Thymus (tissue), 11 donors: ENCODE measurements around the gene STXBP6. TPM values are rescaled to one million over a fixed set of nuclear protein-coding genes. Genes with fewer than 3 reads are reported as not detected.
"Not testable (repeated sequence)": the region's sequence is repeated elsewhere in the genome, so short reads cannot be mapped to it uniquely, and the experiment has no call there.

Experiments used
- DNase-seq, 9 donors: peaks; one replicate each; pipeline ENCODE4 v3.0.0-alpha.2; 2013; ENCODE audit warnings: low spot score in 9 of 9, low read depth in 6 of 9, missing footprints in 1 of 9
- H3K27ac ChIP-seq, 2 donors: one replicate each; pipeline ENCODE4 v1.5.1; 2013; ENCODE audit warnings: control low read depth in 1 of 2, low read depth in 1 of 2, low read length in 1 of 2, mild to moderate bottlenecking in 1 of 2, moderate library complexity in 1 of 2
- H3K27me3 ChIP-seq, 2 donors: one replicate each; pipeline ENCODE4 v1.5.1; 2013; ENCODE audit warnings: low read length in 1 of 2; ENCODE audit not compliant: control insufficient read depth in 2 of 2, insufficient read depth in 1 of 2
- H3K36me3 ChIP-seq, 2 donors: one replicate each; pipeline ENCODE4 v1.5.1; 2013; ENCODE audit warnings: low read length in 1 of 2, mild to moderate bottlenecking in 1 of 2, moderate library complexity in 1 of 2; ENCODE audit not compliant: control insufficient read depth in 2 of 2, insufficient read depth in 2 of 2
- H3K4me1 ChIP-seq, 2 donors: one replicate each; pipeline ENCODE4 v1.5.1; 2013; ENCODE audit warnings: low read length in 2 of 2; ENCODE audit not compliant: control insufficient read depth in 2 of 2, insufficient read depth in 2 of 2
- H3K4me3 ChIP-seq, 2 donors: one replicate each; pipeline ENCODE4 v1.5.1; 2013; ENCODE audit warnings: low read length in 2 of 2, control low read depth in 1 of 2, mild to moderate bottlenecking in 1 of 2
- H3K9me3 ChIP-seq, 2 donors: one replicate each; pipeline ENCODE4 v1.5.1; 2013; ENCODE audit warnings: low read length in 1 of 2, mild to moderate bottlenecking in 1 of 2; ENCODE audit not compliant: control insufficient read depth in 2 of 2, insufficient read depth in 1 of 2
- WGBS: extraction: QIAGEN DNeasy Blood & Tissue Kit; methylation state at CpG from one replicate; pipeline ENCODE4 v1.1.7; 2013; 5-methylcytosine and 5-hydroxymethylcytosine counted together
- polyA plus RNA-seq: library from polyadenylated mRNA; stranded (reverse); fragments of 200-250 nt; gene quantifications from one replicate; pipeline ENCODE4 v1.2.3, GENCODE V29; 2013
- total RNA-seq: library from RNA; stranded (reverse); fragments of 120-200 nt; gene quantifications from one replicate; pipeline ENCODE4 v1.2.4, GENCODE V29; 2013
- donor health status: healthy.

Gene STXBP6
- total and polyA plus RNA-seq, 2 donors = 6.9 to 8.3 TPM

DNA sequence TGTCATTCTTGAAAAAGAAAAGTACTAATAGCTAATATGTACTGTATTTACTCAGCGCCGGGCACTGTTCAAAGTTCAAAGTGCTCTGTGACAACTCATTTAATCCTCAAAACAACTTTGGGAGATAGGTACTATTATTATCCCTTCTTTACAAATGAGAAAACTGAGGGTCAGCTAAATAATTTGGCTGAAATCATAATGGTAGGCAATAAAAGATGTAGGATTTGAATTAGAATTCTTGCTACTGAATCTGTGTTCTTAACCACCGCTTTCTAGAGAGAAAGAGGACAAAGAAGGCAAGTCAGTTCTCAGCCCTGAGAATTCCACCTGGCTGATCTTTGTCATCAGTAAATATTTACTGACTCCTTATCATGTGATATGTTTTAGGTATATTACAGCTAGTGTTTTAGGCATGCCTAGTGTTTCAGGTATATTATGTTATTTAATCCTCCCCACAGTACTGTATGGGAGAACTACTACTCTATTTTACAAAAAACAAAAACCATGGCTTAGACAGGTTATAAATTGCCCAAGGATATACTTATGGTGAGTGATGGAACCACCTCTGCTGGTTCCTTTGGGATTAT lies 210.2 kb downstream of the STXBP6 start:
- 98% methylated on average over 3 of the region's 3 CpGs for WGBS
- Histone ChIP-seq H3K4me1 (peaks cover 0 to 2% of the 10 kb centered on the region in 2 donors), H3K27ac (peak overlapping the region in 1 of 2 donors; percentile 44), H3K9me3 (no peaks in the 10 kb centered on the region), H3K27me3 (no peaks in the 10 kb centered on the region), H3K36me3 (no peaks in the 10 kb centered on the region), H3K4me3 (no peak overlapping the region)
- DNase-seq = no peak

DNA sequence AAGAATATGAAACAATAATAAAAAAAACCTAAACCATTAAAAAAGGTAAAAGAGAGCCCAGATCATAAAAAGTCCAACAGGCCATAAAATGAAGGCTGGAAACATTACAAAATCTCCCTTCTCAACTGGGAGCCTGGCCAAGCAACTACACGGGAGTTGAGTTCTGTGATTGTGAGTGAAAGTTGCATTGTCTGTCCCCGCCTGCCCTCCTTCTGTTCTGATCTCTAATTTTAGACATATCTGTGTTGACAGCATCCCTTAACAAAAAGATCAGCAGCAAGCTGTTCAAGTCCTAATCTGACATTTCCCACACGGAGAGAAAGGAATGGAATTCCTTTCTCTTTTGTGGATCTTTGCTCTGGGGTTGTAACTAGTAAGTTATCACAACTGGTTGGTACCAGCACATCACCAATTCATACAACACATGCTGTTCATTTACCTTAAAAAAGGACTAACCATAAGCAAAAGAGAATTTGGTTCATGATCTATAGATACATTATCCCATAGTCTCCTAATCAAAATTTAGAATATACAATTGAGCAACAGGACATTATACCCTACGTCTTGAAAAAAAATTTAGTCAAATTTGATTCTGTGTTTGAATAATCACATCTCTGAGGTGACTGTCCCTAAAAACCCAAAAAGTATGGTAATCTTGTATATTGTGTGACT lies 210.9 kb downstream of the STXBP6 start:
- H3K27ac ChIP-seq = peak overlapping the region in 1 of 2 donors; percentile 39
- no peaks in the 10 kb centered on the region for H3K36me3 ChIP-seq
- 80% methylated on average over 4 of the region's 4 CpGs for WGBS
- H3K4me1 ChIP-seq = peaks cover 0 to 2% of the 10 kb centered on the region in 2 donors
- peak in 1 of 9 donors; percentile 16 for DNase-seq
- H3K4me3 ChIP-seq = no peak overlapping the region
- H3K27me3 ChIP-seq = no peaks in the 10 kb centered on the region
- H3K9me3 ChIP-seq = no peaks in the 10 kb centered on the region

DNA sequence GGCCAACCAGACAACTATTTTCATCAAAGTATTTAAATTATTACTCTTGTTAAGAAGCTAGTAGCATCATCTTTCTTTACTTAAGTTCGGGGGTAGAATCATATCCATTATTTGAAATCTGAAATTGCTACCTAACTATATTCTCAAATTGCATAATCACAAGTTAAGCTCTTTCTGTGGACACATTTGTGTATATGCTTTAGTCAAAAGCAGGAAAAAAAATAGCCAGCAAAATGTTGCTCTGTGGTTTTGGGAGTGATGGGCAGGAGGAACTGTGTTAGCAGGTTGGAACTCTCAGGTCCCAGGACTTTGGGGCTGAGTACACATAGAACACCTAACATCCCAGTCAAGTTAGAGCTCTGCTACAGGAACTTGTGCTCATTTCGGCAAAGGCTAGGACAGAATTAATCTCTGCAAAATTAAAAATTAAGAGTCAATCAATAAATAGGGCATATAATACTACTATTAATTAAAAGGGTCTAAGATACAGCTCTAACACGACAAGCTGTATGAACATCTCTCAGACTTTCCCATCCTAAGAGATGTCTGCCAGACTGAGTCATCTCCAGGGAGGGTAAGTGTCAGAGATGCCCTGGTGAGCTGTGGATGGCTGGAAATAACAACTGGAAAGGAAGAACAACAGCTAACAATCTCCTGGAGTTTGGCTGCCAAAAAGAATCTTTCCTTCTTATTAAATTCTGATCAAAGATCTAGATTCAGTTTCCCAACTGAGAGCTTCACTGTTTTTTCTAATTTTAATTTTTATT lies 212.5 kb downstream of the STXBP6 start:
- no peaks in the 10 kb centered on the region for H3K27me3 ChIP-seq
- no peak overlapping the region for H3K4me3 ChIP-seq
- no peaks in the 10 kb centered on the region for H3K9me3 ChIP-seq
- no peak for DNase-seq
- H3K27ac ChIP-seq = no peak overlapping the region
- no peaks in the 10 kb centered on the region for H3K36me3 ChIP-seq
- WGBS = 76% methylated on average over 3 of the region's 3 CpGs
- H3K4me1 ChIP-seq = peaks cover 0 to 2% of the 10 kb centered on the region in 2 donors

DNA sequence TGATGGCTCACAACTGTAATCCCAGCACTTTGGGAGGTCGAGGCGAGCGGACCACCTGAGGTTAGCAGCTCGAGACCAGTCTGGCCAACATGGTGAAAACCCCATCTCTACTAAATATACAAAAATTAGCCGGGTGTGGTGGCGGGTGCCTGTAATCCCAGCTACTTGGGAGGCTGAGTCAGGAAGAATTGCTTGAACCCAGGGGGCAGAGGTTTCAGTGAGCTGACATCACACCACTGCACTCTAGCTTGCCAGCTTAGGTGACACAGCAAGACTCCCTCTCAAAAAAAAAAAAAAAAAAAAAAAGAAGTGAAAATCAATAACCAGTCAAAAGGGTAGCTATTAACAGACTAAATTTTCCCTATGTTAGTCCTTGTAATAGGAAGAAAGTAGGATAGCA lies 213.6 kb downstream of the STXBP6 start:
- H3K27ac ChIP-seq, H3K27me3 ChIP-seq, DNase-seq, H3K4me3 ChIP-seq, H3K4me1 ChIP-seq, H3K36me3 ChIP-seq, H3K9me3 ChIP-seq: not testable (repeated sequence)
- 97% methylated on average over 6 of the region's 6 CpGs for WGBS

DNA sequence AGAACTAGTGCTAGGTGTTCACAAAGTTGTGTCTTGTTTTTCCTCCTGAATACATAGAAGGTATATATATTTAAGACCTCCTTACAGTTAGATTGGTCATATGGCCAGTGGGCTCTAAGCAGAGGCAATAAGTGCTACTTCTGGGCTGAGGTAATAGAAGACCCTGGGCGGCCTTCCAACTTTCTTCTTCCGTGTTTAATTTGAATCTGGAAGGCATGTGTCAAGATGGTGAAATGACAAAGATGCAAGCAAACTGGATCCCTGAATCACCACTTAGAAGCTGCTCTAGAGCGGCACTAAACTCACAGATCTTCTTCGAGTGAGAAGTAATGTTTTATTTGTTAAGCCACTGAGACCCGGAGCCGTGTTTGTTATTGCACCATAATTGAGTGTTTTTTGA lies 215.0 kb downstream of the STXBP6 start:
- Histone ChIP-seq H3K4me3 (no peak overlapping the region), H3K4me1 (no peaks in the 10 kb centered on the region), H3K27ac (no peak overlapping the region), H3K36me3 (no peaks in the 10 kb centered on the region), H3K27me3 (no peaks in the 10 kb centered on the region), H3K9me3 (no peaks in the 10 kb centered on the region)
- 97% methylated on average over 6 of the region's 6 CpGs for WGBS
- DNase-seq = no peak

DNA sequence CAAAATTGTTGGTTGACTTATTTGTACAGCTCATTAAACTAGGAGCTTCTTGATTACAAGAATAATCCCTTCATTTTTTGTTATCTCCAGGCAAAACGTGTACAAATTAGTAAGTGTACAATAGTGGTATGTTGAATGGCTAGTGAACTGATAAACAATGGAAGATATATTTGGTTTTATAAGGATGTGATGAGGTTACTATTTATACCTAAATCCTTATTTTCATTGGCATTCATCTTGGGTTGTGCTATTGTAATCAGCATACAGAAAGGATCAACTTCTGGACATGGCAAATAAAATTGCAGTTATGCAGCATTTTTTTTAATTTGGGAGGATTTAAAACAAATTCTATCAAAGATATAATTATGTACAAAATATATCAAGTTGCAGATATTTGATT lies 216.6 kb downstream of the STXBP6 start:
- H3K27me3 ChIP-seq = no peaks in the 10 kb centered on the region
- H3K9me3 ChIP-seq = no peaks in the 10 kb centered on the region
- H3K27ac ChIP-seq = no peak overlapping the region
- 91% methylated on average over 1 of the region's 1 CpG for WGBS
- no peaks in the 10 kb centered on the region for H3K36me3 ChIP-seq
- no peak for DNase-seq
- H3K4me1 ChIP-seq = no peaks in the 10 kb centered on the region
- H3K4me3 ChIP-seq = no peak overlapping the region

DNA sequence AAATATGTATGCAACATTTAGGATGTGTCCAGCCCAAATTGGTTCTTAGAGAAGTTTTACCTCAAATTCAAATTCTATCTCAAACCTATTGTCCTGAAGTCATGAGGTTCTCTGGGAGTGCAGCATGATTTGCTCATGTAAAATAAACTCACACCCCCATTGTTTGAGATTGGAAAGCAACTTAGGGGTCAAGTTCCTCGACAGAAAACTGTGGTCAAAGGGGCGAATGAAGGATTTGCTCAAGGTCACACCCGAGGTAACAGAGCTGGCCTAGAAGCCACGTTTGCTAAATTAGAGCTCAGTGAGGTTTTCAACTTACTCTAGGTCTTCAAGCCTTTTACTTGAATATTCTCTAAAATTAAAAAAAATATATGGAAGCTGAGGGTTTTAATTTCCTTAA lies 218.3 kb downstream of the STXBP6 start:
- 93% methylated on average over 4 of the region's 4 CpGs for WGBS
- H3K27me3 ChIP-seq = no peaks in the 10 kb centered on the region
- H3K4me3 ChIP-seq = no peak overlapping the region
- H3K27ac ChIP-seq = no peak overlapping the region
- no peaks in the 10 kb centered on the region for H3K9me3 ChIP-seq
- no peaks in the 10 kb centered on the region for H3K4me1 ChIP-seq
- no peaks in the 10 kb centered on the region for H3K36me3 ChIP-seq
- DNase-seq = no peak

DNA sequence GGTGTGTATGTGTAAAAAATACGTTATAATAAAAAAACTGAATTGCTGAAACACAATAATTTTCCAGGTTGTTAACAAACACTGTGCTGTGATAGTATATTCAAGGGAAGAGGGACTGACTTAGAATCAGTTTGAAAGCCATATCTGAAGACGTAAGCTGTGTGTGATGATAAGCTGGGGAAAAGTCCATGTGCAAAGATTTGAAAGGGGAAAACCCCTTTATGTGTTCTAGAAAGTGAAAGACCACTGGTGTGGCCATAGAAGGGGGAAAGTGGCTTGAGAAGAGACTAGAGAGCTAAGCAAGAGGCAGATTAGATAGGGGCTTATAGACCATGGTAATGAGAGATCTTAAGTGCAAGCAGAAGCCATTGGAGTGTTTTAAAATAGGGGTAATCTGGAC lies 220.1 kb downstream of the STXBP6 start:
- Histone ChIP-seq H3K27me3 (no peaks in the 10 kb centered on the region), H3K27ac (no peak overlapping the region), H3K9me3 (no peaks in the 10 kb centered on the region), H3K36me3 (no peaks in the 10 kb centered on the region), H3K4me1 (no peaks in the 10 kb centered on the region), H3K4me3 (no peak overlapping the region)
- DNase-seq = no peak
- 47% methylated on average over 2 of the region's 2 CpGs for WGBS

DNA sequence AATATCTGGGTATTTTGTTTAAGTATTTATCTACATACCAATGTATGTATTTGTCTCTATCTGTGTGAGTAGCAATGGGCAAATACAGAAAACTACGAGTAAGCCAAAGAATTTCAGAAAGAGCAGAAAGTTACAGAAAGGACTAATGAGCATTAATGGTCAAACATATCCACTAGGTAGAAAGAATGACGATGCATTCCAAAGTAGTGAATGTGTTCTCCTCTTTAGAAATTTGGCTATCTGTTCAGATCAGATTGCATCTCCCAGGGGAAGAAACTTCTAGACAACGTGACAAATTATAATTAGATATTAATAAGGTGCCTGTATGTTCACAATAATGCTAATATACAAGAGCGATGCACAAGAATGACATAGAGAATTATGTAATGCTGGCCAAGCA lies 221.5 kb downstream of the STXBP6 start:
- Histone ChIP-seq H3K4me1 (no peaks in the 10 kb centered on the region), H3K27ac (no peak overlapping the region), H3K4me3 (no peak overlapping the region), H3K36me3 (no peaks in the 10 kb centered on the region), H3K27me3 (no peaks in the 10 kb centered on the region), H3K9me3 (no peaks in the 10 kb centered on the region)
- WGBS = 96% methylated on average over 4 of the region's 4 CpGs
- no peak for DNase-seq
